OCI-LY7 (cell line): ENCODE results near the gene ANKRD36C.
"Not testable (repeated sequence)": the region's sequence is repeated elsewhere in the genome, so short reads cannot be mapped to it uniquely, and the experiment has no call there.

Experiments used
- EZH2phosphoT487 ChIP-seq: fragments of 200-600 bp; sonication (generic); IDR thresholded peaks from 2 replicates; pipeline ENCODE4 v1.6.1; 2018; ENCODE audit warnings: low read depth, borderline replicate concordance, mild to moderate bottlenecking, mixed run types, antibody characterized with exemption, low read length, moderate library complexity, mixed read lengths
- TF ChIP-seq, protein P1 (sequence below): fragments of 200-600 bp; sonication (generic); conservative IDR thresholded peaks from 2 replicates; pipeline ENCODE4 v1.5.1; 2014; ENCODE audit warnings: mild to moderate bottlenecking, antibody characterized with exemption, low read length, moderate library complexity, mixed read lengths

DNA sequence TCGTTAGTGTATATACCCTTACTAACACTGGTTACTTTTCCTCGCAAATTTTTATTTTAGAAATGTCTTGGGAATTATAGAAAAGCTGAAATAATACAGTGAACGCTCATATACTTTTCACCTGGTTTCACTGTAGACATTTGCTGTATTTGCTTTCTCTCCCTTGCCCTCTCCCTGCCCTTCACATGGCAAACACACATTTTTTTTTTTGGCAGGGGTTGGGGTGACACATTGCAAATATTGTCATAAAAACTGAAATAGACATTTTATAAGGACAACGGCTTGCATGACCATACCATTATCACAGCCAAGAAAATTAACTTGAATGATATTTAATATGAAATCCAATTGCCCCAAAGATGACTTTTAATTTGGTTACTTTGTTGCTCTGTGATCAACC lies 24.7 kb upstream of the ANKRD36C start:
- TF ChIP-seq, protein P1, sequence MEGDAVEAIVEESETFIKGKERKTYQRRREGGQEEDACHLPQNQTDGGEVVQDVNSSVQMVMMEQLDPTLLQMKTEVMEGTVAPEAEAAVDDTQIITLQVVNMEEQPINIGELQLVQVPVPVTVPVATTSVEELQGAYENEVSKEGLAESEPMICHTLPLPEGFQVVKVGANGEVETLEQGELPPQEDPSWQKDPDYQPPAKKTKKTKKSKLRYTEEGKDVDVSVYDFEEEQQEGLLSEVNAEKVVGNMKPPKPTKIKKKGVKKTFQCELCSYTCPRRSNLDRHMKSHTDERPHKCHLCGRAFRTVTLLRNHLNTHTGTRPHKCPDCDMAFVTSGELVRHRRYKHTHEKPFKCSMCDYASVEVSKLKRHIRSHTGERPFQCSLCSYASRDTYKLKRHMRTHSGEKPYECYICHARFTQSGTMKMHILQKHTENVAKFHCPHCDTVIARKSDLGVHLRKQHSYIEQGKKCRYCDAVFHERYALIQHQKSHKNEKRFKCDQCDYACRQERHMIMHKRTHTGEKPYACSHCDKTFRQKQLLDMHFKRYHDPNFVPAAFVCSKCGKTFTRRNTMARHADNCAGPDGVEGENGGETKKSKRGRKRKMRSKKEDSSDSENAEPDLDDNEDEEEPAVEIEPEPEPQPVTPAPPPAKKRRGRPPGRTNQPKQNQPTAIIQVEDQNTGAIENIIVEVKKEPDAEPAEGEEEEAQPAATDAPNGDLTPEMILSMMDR: not testable (repeated sequence)
- TF ChIP-seq EZH2phosphoT487: not testable (repeated sequence)
